Transverse colon (tissue), 4 donors: ENCODE results near the gene EXOSC10. TPM values are rescaled to one million over a fixed set of nuclear protein-coding genes. Genes with fewer than 3 reads are reported as not detected.

Experiments
- DNase-seq: peaks from one replicate; pipeline ENCODE4 v3.0.0-alpha.2; 2019
- H3K27ac ChIP-seq, 4 donors: fragments of 200-600 bp; sonication (generic); 2 replicates each; pipeline ENCODE4 v1.5.1; 2016 to 2018; ENCODE audit warnings: inconsistent platforms in 4 of 4
- H3K27me3 ChIP-seq: fragments of 200-600 bp; sonication (generic); 2 replicates; pipeline ENCODE4 v1.5.1; 2017; ENCODE audit warnings: inconsistent platforms
- H3K36me3 ChIP-seq, 4 donors: fragments of 200-600 bp; sonication (generic); 2 replicates each; pipeline ENCODE4 v1.5.1; 2017 to 2019; ENCODE audit warnings: inconsistent platforms in 4 of 4
- H3K4me1 ChIP-seq, 4 donors: fragments of 200-600 bp; sonication (generic); 2 replicates each; pipeline ENCODE4 v1.5.1; 2017 to 2020; ENCODE audit warnings: inconsistent platforms in 4 of 4
- H3K4me3 ChIP-seq, 4 donors: fragments of 200-600 bp; sonication (generic); 1 replicate in 1 of 4; 2 replicates in 3 of 4; pipeline versions ENCODE4 v1.5.1 to v1.6.1; 2017 to 2019; ENCODE audit warnings: inconsistent platforms in 4 of 4
- H3K9me3 ChIP-seq, 2 donors: fragments of 200-600 bp; sonication (generic); 2 replicates each; pipeline ENCODE4 v1.5.1; 2017 to 2019; ENCODE audit warnings: inconsistent platforms in 2 of 2
- EP300 ChIP-seq: sonication (generic); formaldehyde crosslinking; IDR thresholded peaks from one replicate; pipeline ENCODE4 v1.6.1; 2017; ENCODE audit warnings: antibody characterized with exemption, low read depth
- POLR2A ChIP-seq: fragments of 450-650 bp; IDR thresholded peaks from one replicate; pipeline ENCODE4 v1.6.1; 2016; ENCODE audit warnings: antibody characterized with exemption, mild to moderate bottlenecking, moderate library complexity
- POLR2AphosphoS5 ChIP-seq, 3 donors: sonication (generic); formaldehyde crosslinking; IDR thresholded peaks; one replicate each; pipeline ENCODE4 v1.6.1; 2016; ENCODE audit warnings: antibody characterized with exemption in 3 of 3
- WGBS, 2 donors: methylation state at CpG; one replicate each; pipeline ENCODE4 v1.1.5; 2018; ENCODE audit warnings: low coverage in 1 of 2; 5-methylcytosine and 5-hydroxymethylcytosine counted together
- in situ Hi-C, 4 donors: fragments of 200-750 bp; cut with MboI; loops; one replicate each; pipeline versions ENCODE4 v1.15.0 to v1.15.1; 2017; ENCODE audit warnings: low sequenced_read_pairs in 3 of 4, low pct_ligation_motif_present in 1 of 4, low pct_unique_long_range_greater_than_20kb in 1 of 4
- intact Hi-C: fragments of 100-400 bp; cut with DNase I; formaldehyde crosslinking; loops from one replicate; pipeline ENCODE4 v1.15.1; 2023; ENCODE audit warnings: low total_unique reads
- total RNA-seq, 4 donors: library from RNA; depleted of rRNA; stranded (reverse); fragments of >200 nt; gene quantifications; one replicate each; pipeline ENCODE4 v1.1.0, GENCODE V29; 2016
- TF ChIP-seq, protein P1 (sequence below), 5 experiments: fragments of 200-600 bp in 3 of 5; fragments of 450-650 bp in 2 of 5; sonication (generic) in 3 of 5; IDR thresholded peaks; 1 replicate in 2 of 5; 2 replicates in 3 of 5; pipeline ENCODE4 v1.5.1; 2016 to 2017; ENCODE audit warnings: antibody characterized with exemption in 5 of 5, inconsistent platforms in 3 of 5, mild to moderate bottlenecking in 2 of 5, moderate library complexity in 1 of 5

Gene EXOSC10
- total RNA-seq, 4 donors from 2014 or later: 43.8 to 113 (median 68.7) TPM

DNA sequence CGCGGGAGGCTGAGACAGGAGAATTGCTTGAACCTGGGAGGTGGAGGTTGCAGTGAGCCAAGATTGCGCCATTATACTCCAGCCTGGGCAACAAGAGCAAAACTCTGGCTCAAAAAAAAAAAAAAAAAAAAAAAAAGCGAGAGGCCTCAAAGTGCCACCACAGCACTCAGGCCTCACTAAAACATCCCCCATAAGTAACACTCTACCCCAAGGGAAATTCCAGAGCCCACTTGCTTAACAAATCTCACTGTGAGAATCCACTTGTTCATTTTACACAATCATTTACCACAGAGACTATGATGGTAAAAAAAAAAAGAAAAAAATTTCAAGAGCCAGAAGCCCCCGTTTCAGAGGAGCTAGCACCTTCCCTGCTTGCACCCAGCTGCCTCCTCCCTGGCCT lies 26.3 kb upstream of the EXOSC10 start:
- no peak overlapping the region for H3K27ac ChIP-seq
- H3K4me1 ChIP-seq: no peaks in the 10 kb centered on the region
- no peak for DNase-seq
- H3K9me3 ChIP-seq: no peaks in the 10 kb centered on the region
- H3K4me3 ChIP-seq: no peak overlapping the region
- H3K36me3 ChIP-seq: peaks cover 0 to 78% (median 36%) of the 10 kb centered on the region in 4 donors
- TF ChIP-seq POLR2AphosphoS5 (IDR thresholded peaks at IDR 0.05) (no peak), EP300 (no peak), POLR2A (no peak)
- TF ChIP-seq, protein P1, sequence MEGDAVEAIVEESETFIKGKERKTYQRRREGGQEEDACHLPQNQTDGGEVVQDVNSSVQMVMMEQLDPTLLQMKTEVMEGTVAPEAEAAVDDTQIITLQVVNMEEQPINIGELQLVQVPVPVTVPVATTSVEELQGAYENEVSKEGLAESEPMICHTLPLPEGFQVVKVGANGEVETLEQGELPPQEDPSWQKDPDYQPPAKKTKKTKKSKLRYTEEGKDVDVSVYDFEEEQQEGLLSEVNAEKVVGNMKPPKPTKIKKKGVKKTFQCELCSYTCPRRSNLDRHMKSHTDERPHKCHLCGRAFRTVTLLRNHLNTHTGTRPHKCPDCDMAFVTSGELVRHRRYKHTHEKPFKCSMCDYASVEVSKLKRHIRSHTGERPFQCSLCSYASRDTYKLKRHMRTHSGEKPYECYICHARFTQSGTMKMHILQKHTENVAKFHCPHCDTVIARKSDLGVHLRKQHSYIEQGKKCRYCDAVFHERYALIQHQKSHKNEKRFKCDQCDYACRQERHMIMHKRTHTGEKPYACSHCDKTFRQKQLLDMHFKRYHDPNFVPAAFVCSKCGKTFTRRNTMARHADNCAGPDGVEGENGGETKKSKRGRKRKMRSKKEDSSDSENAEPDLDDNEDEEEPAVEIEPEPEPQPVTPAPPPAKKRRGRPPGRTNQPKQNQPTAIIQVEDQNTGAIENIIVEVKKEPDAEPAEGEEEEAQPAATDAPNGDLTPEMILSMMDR (IDR thresholded peaks at IDR 0.05): no peak
- intact Hi-C loops: no loop called here
- WGBS, 2 donors: 92 to 95% methylated on average over 5 of the region's 5 CpGs
- in situ Hi-C loops: no loop called here
- H3K27me3 ChIP-seq: no peaks in the 10 kb centered on the region

- in situ Hi-C loops: no loop called here
- 86 to 91% methylated on average over 1 to 3 of the region's 3 CpGs for WGBS, 2 donors
- H3K4me3 ChIP-seq: no peak overlapping the region
These were observed 25.3 kb upstream of the EXOSC10 start for GRCh38 chr1:11124965-11125364.

DNA sequence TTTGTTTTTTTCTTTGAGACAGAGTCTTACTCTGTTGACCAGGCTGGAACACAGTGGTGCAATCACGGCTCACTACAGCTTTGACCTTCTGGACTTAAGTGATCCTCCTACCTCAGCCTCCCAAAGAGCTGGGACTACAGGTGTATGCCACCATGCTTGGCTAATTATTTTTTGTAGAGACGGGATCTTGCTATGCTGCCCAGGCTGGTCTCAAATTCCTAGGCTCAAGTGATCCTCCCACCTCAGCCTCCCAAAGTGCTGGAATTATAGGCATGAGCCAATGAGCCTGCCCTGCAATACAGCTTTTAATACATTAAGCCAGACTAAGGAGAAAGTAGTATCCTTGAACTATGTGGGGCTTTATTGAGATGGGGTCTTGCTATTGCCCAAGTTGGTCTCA lies 16.6 kb upstream of the EXOSC10 start:
- H3K27ac ChIP-seq: no peak overlapping the region
- no peaks in the 10 kb centered on the region for H3K27me3 ChIP-seq
- no peaks in the 10 kb centered on the region for H3K9me3 ChIP-seq
- no peak overlapping the region for H3K4me3 ChIP-seq
- H3K36me3 ChIP-seq: peaks cover 0 to 56% (median 25%) of the 10 kb centered on the region in 4 donors
- DNase-seq: no peak
- in situ Hi-C loops (no loop called here), intact Hi-C loops (no loop called here)
- 92 to 93% methylated on average over 2 of the region's 2 CpGs for WGBS, 2 donors
- no peak for TF ChIP-seq EP300
- TF ChIP-seq POLR2A: no peak
- TF ChIP-seq, protein P1 (IDR thresholded peaks at IDR 0.05): no peak
- TF ChIP-seq POLR2AphosphoS5 (IDR thresholded peaks at IDR 0.05): no peak
- H3K4me1 ChIP-seq: no peaks in the 10 kb centered on the region

More at GRCh38 chr1:11124965-11125364, 25.3 kb upstream of the EXOSC10 start:
- Histone ChIP-seq H3K27ac (no peak overlapping the region), H3K27me3 (no peaks in the 10 kb centered on the region), H3K9me3 (no peaks in the 10 kb centered on the region), H3K36me3 (peaks cover 0 to 79% (median 38%) of the 10 kb centered on the region in 4 donors), H3K4me1 (no peaks in the 10 kb centered on the region)
- DNase-seq: no peak
- no peak for TF ChIP-seq POLR2A
- TF ChIP-seq POLR2AphosphoS5 (IDR thresholded peaks at IDR 0.05): no peak
- no peak for TF ChIP-seq EP300
- TF ChIP-seq, protein P1 (IDR thresholded peaks at IDR 0.05): no peak
- intact Hi-C loops: no loop called here

DNA sequence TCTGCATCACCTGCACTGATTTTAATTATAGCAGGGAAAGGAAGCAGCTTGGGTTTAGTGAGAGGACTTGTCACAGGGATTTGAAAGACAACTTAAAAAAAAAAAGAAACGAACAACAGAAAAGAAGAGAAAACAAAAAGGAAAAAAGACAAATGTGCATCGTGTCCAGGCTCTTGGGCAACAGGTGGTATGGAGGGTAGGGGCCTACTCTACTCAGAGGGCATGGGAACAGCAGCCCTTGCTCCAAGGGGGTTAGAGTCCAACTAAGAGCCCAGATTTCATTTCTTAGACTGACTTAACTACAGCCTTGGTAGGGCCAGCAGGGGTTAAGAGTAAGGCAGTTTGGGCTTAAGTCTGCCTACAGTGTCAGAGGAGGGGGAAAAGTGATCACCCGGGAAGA lies 15.3 kb upstream of the EXOSC10 start:
- Histone ChIP-seq H3K27me3 (no peaks in the 10 kb centered on the region), H3K27ac (no peak overlapping the region), H3K4me3 (no peak overlapping the region), H3K36me3 (peaks cover 0 to 44% (median 21%) of the 10 kb centered on the region in 4 donors), H3K4me1 (no peaks in the 10 kb centered on the region), H3K9me3 (no peaks in the 10 kb centered on the region)
- TF ChIP-seq POLR2A (no peak), POLR2AphosphoS5 (IDR thresholded peaks at IDR 0.05) (no peak), EP300 (no peak)
- TF ChIP-seq, protein P1 (IDR thresholded peaks at IDR 0.05): no peak
- intact Hi-C loops (no loop called here), in situ Hi-C loops (no loop called here)
- no peak for DNase-seq
- 87 to 89% methylated on average over 3 of the region's 3 CpGs for WGBS, 2 donors
